SIG-M5 treated with dmso at 0.1 percent for 504 hours (cell line): Measurements from ENCODE around the gene CAPS2.
A peak's percentile ranks its signal among the peaks of the same experiment; 100 is the strongest.

Experiments used
- DNase-seq: peaks from one replicate; lab custom pipeline; 2025; ENCODE audit not compliant: unreplicated experiment; lab: John Stamatoyannopoulos, UW

Gene CAPS2

GRCh38 chr12:75305412-75306332, 24.5 kb downstream of the CAPS2 start:
- no peak for DNase-seq

GRCh38 chr12:75302781-75303180, 27.3 kb downstream of the CAPS2 start:
- DNase-seq: no peak

GRCh38 chr12:75302225-75302624, 27.9 kb downstream of the CAPS2 start:
- no peak for DNase-seq

- DNase-seq: no peak
Observed at GRCh38 chr12:75294797-75295196, 35.3 kb downstream of the CAPS2 start.

- DNase-seq: no peak
Observed at GRCh38 chr12:75294336-75294735, 35.8 kb downstream of the CAPS2 start.

GRCh38 chr12:75291014-75291413, 39.1 kb downstream of the CAPS2 start:
- DNase-seq: no peak

GRCh38 chr12:75289753-75290152, 40.4 kb downstream of the CAPS2 start:
- peak; percentile 28 for DNase-seq

- DNase-seq: no peak
Observed at GRCh38 chr12:75288860-75289259, 41.3 kb downstream of the CAPS2 start.

- DNase-seq: no peak
Observed at GRCh38 chr12:75275702-75276101, 54.4 kb downstream of the CAPS2 start.

GRCh38 chr12:75271576-75271975, 58.5 kb downstream of the CAPS2 start:
- DNase-seq: no peak

GRCh38 chr12:75270157-75270556, 60.0 kb downstream of the CAPS2 start:
- DNase-seq: peak; percentile 27

GRCh38 chr12:75269209-75269608, 60.9 kb downstream of the CAPS2 start:
- DNase-seq: no peak

GRCh38 chr12:75260316-75260715, 69.8 kb downstream of the CAPS2 start:
- no peak for DNase-seq

- no peak for DNase-seq
Observed at GRCh38 chr12:75259143-75259542, 71.0 kb downstream of the CAPS2 start.

- DNase-seq: no peak
Observed at GRCh38 chr12:75257510-75257909, 72.6 kb downstream of the CAPS2 start.

- DNase-seq: no peak
Observed at GRCh38 chr12:75245108-75245507, 85.0 kb downstream of the CAPS2 start.

GRCh38 chr12:75239987-75240386, 90.1 kb downstream of the CAPS2 start:
- DNase-seq: no peak

GRCh38 chr12:75236206-75236605, 93.9 kb downstream of the CAPS2 start:
- DNase-seq: peak; percentile 15

GRCh38 chr12:75227132-75227531, 103.0 kb downstream of the CAPS2 start:
- no peak for DNase-seq
